ENCODE measurements around the gene YBX2.

GRCh38 chr17:7239091-7240027 lies 55.1 kb downstream of the YBX2 start, which contains the start of gene PHF23:
- TF ChIP-seq CTCF (IDR thresholded peaks at IDR 0.05) (no peak), POLR2A (IDR thresholded peaks at IDR 0.05) (no peak)

Data from suprapubic skin (tissue), 3 donors.